Peyer's patch (tissue), 4 donors: ENCODE data around the gene AGPS. TPM values are rescaled to one million over a fixed set of nuclear protein-coding genes. Genes with fewer than 3 reads are reported as not detected.

Experiments
- DNase-seq, 3 donors: peaks; one replicate each; pipeline ENCODE4 v3.0.0-alpha.2; 2017 to 2019
- H3K27ac ChIP-seq, 4 donors: fragments of 200-600 bp; sonication (generic); one replicate each; pipeline ENCODE4 v1.5.1; 2016 to 2019
- H3K27me3 ChIP-seq, 2 donors: fragments of 200-600 bp; sonication (generic); one replicate each; pipeline ENCODE4 v1.5.1; 2019
- H3K36me3 ChIP-seq, 3 donors: fragments of 200-600 bp; sonication (generic); one replicate each; pipeline ENCODE4 v1.5.1; 2016 to 2019
- H3K4me1 ChIP-seq, 4 donors: fragments of 200-600 bp; sonication (generic); one replicate each; pipeline ENCODE4 v1.5.1; 2016 to 2019
- H3K4me3 ChIP-seq, 4 donors: fragments of 200-600 bp; sonication (generic); 1 replicate in 3 of 4; 2 replicates in 1 of 4; pipeline ENCODE4 v1.5.1; 2016 to 2019; ENCODE audit warnings: mild to moderate bottlenecking in 1 of 4
- H3K9me3 ChIP-seq, 4 donors: fragments of 200-600 bp; sonication (generic); one replicate each; pipeline ENCODE4 v1.5.1; 2016 to 2019; ENCODE audit warnings: mild to moderate bottlenecking in 1 of 4
- CTCF ChIP-seq, 6 experiments: fragments of 450-650 bp in 4 of 6; fragments of 200-600 bp in 2 of 6; sonication (generic) in 1 of 6; IDR thresholded peaks; one replicate each; pipeline ENCODE4 v1.5.1; 2017 to 2019; ENCODE audit warnings: antibody characterized with exemption in 6 of 6, mild to moderate bottlenecking in 3 of 6, moderate library complexity in 1 of 6
- POLR2A ChIP-seq, 2 donors: fragments of 450-650 bp; IDR thresholded peaks; one replicate each; pipeline ENCODE4 v1.5.1; 2017; ENCODE audit warnings: antibody characterized with exemption in 2 of 2, mild to moderate bottlenecking in 2 of 2, moderate library complexity in 2 of 2
- total RNA-seq, 4 donors: library from RNA; depleted of rRNA; stranded (reverse); fragments of >200 nt; gene quantifications; one replicate each; pipeline ENCODE4 v1.1.0, GENCODE V29; 2016

AGPS gene
- total RNA-seq, 4 donors from 2014 or later: 18.2 to 26.3 (median 21.0) TPM

- H3K9me3 ChIP-seq: no peaks in the 10 kb centered on the region
- no peaks in the 10 kb centered on the region for H3K27me3 ChIP-seq
- TF ChIP-seq CTCF (IDR thresholded peaks at IDR 0.05): no peak
- no peak overlapping the region for H3K27ac ChIP-seq
- H3K4me3 ChIP-seq: no peak overlapping the region
- no peak for DNase-seq
- H3K36me3 ChIP-seq: peaks cover 0 to 10% (median 0%) of the 10 kb centered on the region in 3 donors
- no peaks in the 10 kb centered on the region for H3K4me1 ChIP-seq
Observed at GRCh38 chr2:177542396-177542795, 149.8 kb downstream of the AGPS start.

GRCh38 chr2:177543007-177543760, 150.6 kb downstream of the AGPS start:
- no peaks in the 10 kb centered on the region for H3K9me3 ChIP-seq
- no peaks in the 10 kb centered on the region for H3K4me1 ChIP-seq
- H3K27ac ChIP-seq: no peak overlapping the region
- no peaks in the 10 kb centered on the region for H3K27me3 ChIP-seq
- TF ChIP-seq POLR2A (IDR thresholded peaks at IDR 0.05) (no peak), CTCF (IDR thresholded peaks at IDR 0.05) (no peak)
- H3K36me3 ChIP-seq: peaks cover 0 to 4% (median 0%) of the 10 kb centered on the region in 3 donors
- no peak overlapping the region for H3K4me3 ChIP-seq
- DNase-seq: no peak

- DNase-seq: no peak
- Histone ChIP-seq H3K27me3 (no peaks in the 10 kb centered on the region), H3K4me1 (no peaks in the 10 kb centered on the region), H3K27ac (no peak overlapping the region), H3K36me3 (no peaks in the 10 kb centered on the region), H3K9me3 (no peaks in the 10 kb centered on the region), H3K4me3 (no peak overlapping the region)
- no peak for TF ChIP-seq POLR2A (IDR thresholded peaks at IDR 0.05)
- TF ChIP-seq CTCF (IDR thresholded peaks at IDR 0.05): no peak
Observed at GRCh38 chr2:177545143-177545542, 152.6 kb downstream of the AGPS start.

GRCh38 chr2:177545981-177546585, 153.5 kb downstream of the AGPS start:
- Histone ChIP-seq H3K27ac (no peak overlapping the region), H3K27me3 (no peaks in the 10 kb centered on the region), H3K9me3 (no peaks in the 10 kb centered on the region), H3K4me1 (no peaks in the 10 kb centered on the region), H3K36me3 (no peaks in the 10 kb centered on the region), H3K4me3 (no peak overlapping the region)
- DNase-seq: no peak
- TF ChIP-seq CTCF (IDR thresholded peaks at IDR 0.05) (no peak), POLR2A (IDR thresholded peaks at IDR 0.05) (no peak)

GRCh38 chr2:177547122-177547521, 154.5 kb downstream of the AGPS start:
- no peak for TF ChIP-seq POLR2A (IDR thresholded peaks at IDR 0.05)
- TF ChIP-seq CTCF (IDR thresholded peaks at IDR 0.05): no peak
- Histone ChIP-seq H3K4me1 (peaks cover 0 to 3% (median 0%) of the 10 kb centered on the region in 4 donors), H3K27ac (no peak overlapping the region), H3K27me3 (no peaks in the 10 kb centered on the region), H3K4me3 (no peak overlapping the region), H3K9me3 (no peaks in the 10 kb centered on the region), H3K36me3 (no peaks in the 10 kb centered on the region)
- DNase-seq: no peak
